Eye (tissue), 1 donor: ENCODE measurements around the gene HSPB8.

Source experiments
- DNase-seq: peaks from one replicate; pipeline ENCODE4 v3.0.0-alpha.2; 2015

HSPB8 gene

DNA sequence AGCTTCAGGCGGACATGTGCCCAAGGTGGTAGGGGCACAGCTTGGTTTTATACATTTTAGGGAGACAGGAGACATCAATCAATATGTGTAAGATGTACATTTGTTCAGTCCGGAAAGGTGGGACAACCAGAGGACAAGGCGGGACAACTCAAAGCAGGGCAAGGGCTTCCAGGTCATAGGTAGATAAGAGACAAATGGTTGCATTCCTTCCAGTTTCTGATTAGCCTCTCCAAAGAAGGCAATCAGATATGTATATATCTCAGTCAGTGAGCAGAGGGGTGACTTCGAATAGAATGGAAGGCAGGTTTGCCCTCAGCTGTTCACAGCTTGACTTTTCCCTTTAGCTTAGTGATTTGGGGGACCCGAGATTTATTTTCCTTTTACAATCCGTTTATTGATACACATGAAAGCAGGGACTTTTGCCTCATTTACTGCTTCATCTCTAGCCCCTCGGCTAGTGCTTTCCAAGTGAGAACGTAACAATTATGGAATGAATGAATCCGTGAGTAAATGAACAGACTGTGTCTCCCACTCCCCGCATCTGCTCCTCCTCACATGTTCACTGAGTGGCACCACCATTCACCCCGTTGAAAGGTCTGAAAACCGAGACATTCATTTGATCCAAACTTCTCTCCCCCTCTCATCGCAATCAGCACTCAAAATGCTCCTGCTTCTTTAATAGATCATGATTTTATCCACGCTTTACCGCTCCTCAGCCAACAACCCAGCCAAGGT lies 6.9 kb upstream of the HSPB8 start:
- no peak for DNase-seq

DNA sequence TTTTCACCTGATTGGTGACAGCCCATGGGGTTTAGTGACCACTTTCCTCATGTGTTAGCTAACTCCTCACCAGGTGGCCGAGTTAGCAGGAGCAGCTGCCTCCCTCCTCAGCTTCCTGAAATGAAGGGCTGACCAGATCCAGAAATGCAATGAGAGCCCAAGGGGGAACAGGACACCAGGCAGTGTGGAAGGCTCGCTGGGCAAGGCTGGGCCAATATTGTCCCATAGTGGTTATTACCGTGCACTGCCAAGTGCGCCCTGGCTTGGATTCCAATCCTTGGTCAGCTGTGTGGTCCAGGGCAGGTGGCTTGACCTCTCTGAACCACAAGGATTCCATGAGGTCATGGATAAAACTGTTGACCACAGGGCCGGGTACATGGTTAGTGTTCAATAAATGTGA lies 3.6 kb upstream of the HSPB8 start:
- no peak for DNase-seq

DNA sequence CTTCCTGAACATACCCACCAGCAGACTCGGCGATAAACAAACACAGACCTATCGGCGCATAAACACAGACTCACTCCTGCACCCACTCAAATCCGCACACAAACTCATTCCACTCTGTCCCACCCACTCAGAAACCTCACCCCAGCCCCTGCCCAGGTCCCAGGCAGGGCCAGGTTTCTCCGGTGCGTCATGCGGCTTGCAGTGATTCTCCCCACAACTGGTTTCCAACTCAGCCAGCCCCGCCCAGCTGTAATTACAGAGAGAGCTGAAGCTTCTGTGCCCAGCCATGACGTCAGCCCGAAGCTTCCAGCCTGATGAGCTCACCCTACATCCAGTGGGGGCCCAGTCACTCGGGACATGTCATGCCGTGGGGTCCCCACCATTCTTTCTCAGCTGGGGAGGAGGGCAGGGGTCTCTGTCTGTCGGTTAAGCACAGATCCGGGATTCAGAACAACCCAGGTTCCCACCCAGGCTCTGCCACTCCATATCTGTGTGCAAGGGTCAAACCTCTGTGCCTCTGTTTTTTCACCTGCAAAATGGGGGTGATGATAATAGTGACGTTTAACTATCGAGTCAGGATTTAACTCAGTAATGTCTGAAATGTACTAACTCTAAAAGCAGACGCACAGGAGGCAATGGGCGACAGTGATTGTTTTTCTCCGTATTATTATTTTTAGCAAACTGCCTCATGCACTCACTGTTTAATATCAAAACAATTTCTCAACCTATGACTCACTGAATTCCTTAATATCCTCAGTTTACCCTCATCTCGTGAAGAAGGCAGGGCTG lies 2.3 kb upstream of the HSPB8 start:
- peak; percentile 78 for DNase-seq

DNA sequence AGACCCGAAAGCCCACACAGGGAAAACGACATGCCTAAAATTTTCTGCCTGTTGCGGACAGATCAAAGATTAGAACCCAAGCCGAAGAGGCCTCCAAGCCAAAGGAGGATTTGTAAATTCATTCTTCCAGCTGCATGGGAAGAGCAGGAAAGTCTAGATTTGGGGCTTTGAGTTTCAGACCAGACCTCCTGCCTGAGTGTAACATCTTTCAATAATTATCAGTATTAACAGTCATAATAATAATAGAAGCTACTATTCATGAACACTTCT lies 1.7 kb upstream of the HSPB8 start:
- DNase-seq, result no peak

DNA sequence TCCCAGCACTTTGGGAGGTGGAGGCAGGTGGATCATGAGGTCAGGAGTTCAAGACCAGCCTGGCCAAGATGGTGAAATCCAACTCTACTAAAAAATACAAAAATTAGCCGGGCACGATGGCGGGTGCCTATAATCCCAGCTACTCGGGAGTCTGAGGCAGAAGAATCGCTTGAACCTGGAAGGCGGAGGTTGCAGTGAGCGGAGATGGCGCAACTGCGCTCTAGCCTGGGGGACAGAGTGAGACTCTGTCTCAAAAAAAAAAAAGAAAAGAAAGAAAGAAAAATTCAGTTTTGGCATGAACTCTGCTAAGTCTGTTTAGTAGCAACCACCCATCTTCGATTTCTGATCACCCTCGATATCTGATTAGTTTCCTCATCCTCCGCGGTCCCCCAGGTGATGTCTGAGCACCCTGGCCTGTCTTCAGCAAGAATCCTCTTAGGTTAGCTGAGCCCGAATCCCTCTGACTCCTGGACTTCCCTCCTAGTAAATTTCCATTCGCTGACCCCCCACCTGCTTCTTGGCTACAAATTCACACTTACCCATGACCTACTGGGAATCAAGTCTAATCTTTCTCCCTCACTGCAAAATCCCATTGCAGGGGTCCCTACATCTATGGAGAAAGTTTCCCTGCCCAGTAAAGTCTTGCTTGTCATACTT lies 879 bp upstream of the HSPB8 start:
- DNase-seq, result no peak

DNA sequence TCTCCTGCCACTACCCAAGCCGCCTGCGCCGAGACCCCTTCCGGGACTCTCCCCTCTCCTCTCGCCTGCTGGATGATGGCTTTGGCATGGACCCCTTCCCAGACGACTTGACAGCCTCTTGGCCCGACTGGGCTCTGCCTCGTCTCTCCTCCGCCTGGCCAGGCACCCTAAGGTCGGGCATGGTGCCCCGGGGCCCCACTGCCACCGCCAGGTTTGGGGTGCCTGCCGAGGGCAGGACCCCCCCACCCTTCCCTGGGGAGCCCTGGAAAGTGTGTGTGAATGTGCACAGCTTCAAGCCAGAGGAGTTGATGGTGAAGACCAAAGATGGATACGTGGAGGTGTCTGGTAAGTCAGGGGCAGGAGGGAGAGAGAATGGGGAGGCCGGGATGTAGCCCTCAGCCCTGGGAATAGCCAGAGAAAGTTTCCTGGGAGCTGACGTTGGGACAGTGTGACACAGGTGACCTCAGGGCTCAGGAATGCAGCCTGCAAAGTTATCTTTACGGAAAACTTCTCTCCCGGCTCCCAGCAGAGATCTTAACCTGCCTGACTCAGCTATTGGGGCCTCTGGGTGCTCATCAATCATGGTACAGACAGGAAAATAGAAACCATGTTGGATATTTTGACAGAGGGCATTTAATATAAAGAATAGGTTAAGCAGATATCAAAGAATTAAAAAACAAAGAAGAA lies 747 bp downstream of the HSPB8 start:
- peak; percentile 47 for DNase-seq

DNA sequence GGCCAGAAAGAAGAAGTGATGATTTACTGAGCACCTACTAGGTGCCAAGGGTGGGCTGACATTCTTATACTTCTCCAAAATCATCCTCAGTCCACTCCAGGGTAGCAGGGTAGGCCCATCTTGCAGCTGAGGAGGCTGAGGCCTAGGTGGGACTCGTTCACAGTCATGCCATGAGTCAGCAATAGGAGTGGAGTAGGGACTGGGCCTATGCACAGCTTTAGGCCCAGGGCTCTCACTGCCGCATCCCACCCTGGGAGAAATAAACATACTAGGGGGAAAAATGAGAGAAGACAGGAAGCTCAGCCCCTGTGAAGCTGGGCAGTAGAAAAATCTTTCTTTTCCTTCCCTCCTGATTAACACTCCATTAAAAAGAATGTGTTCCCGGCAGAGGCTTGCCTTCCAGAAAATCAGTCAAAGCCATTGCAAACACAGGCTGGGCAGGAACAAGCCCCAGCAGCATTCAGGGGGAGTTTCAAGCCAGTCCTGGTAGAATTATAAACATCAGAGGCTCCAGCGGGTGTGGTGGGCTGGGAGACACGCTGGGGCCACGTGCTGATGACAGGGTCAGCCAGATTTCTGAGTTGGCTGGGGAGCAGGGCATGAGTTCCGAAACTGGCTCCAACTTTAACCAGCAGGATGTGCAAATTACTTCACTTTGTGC lies 1.8 kb downstream of the HSPB8 start:
- DNase-seq, result no peak

DNA sequence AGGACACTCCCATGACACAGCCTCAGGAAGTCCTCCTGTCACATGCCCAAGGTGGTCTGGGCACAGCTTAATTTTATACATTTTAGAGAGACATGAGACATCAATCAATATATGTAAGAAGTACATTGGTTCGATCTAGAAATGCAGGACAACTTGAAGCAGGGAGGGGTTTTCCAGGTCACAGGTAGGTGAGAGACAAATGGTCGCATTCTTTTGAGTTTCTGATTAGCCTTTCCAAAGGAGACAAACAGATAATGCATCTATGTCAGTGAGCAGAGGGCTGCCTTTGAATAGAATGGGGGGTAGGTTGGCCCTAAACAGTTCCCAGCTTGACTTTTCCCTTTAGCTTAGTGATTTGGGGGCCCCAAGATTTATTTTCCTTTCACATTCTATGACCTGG lies 2.5 kb downstream of the HSPB8 start:
- DNase-seq, result no peak

DNA sequence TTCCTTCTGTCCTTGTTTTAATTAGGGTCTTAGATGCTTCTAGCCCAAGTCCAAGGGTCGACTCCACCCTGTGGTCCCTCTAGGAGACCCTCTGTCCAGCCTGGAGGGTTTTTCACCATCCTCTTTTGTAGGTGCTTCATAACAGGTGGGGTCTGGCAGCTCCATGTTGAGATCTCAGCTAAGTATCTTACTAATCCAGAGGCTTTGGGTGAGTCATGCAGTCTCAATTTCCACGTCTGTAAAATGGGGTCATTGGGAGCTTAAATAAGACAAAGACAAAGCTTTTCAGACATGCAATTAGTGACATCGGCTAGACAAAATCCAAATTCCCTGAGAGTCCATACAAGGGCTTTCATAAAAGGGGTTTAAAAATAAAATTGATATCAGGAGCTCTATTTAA lies 3.2 kb downstream of the HSPB8 start:
- DNase-seq, result no peak

DNA sequence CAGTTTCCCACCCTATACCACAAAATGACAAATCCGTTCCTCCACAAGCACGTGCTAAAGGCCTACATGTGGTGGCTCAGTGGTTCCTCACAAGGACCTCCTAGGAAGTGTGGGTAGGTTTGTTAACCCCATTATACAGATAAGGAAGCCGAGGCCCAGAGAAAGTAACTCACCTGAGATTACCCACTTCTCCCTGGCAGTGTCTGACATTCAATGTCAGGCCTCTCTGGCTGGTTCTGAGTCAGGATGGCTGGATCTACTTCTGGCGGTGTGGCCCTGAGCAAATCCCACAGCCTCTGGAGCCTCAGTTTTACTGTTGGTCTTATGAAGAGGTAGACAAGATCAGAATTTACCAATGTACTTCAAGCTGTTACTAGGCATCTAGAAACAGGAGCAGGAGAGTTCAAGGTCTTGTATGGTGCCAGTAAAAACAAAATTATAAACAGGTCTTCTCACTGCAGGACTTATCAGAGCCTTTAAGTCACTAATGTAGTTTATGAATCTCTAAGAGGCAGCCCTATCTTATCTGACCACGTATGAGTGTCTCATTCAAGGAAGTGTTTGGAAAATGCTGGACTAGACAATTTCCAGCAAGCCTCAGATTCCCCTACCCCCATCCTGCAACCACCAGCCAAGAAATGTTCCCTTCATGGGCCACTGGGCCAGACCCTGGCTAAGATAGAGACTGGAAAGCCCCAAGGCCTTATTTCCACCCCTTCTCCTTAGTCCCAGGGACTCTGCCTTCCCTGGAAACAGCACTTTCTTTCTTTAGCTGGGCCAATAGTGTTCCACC lies 4.2 kb downstream of the HSPB8 start:
- DNase-seq, result no peak

DNA sequence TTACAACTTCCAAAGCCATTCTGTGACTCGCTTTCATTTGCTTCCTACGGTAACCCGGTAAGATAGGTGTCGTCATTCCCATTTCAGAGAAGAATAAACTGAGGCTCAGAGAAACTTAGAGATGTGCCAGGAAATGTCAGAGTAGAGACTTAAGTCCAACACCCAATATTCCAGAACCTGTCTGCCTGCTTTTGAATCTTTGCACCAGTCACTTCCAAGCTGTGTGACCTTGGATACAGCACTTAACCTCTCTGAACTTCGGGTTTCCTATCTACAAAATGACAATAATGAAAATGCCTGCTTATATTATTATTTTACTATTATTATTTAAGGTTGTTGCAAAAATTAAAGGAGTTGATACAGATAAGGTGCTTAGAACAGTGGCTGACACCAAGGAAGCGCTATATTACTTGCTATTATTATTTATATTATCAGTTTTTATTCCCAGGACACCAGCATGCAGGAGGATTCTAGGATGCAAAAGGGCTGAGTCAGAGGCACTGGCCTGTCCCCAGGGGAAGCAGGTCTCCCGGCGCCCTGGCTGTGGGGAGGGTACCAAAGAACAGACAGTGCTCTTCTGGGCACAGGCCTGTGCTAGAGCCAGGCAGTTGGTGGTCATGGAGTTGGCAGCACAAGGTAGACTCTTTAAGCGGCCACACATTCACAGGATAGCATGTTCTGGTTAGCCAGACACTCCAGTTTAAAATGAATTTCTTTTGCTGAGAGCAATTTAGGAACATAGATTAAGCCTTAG lies 5.4 kb downstream of the HSPB8 start:
- no peak for DNase-seq

DNA sequence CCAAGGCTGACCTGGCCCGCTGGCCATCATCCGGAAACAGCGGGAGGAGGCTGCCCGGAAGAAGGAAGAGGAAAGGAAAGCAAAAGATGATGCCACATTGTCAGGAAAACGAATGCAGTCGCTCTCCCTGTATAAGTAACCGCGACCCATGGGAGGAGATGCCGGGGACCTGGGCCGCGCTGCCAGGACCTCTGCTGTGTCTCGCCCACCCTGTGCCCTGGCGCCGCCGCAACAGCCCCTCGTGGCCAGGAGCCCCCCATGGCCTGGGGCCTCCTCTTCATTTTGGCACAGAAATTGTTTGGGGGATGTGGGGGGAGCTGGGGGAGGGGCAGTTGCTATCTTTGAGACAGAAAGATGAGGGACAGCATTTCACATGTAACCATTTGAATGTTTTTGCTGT lies 16.5 kb downstream of the HSPB8 start:
- no peak for DNase-seq

DNA sequence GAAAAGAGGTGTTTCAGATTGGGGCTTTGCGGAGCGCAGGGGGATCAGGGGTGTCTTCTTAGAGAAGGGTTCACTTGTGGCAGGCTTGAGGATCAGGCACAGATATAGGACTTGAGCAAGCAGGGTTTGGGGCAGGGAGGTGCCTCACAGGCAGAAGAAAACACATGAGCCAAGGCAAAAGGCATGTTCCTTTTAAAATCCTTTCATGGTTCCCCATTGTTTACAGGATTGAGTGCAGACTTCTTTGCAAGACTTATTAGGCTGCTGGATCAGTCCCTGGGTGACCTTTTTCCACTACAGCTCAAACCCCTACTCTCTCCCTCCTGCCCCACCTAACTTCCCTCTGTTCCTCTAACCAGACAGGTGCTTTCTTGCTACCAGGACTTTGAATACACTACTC lies 19.7 kb downstream of the HSPB8 start:
- DNase-seq, result no peak

DNA sequence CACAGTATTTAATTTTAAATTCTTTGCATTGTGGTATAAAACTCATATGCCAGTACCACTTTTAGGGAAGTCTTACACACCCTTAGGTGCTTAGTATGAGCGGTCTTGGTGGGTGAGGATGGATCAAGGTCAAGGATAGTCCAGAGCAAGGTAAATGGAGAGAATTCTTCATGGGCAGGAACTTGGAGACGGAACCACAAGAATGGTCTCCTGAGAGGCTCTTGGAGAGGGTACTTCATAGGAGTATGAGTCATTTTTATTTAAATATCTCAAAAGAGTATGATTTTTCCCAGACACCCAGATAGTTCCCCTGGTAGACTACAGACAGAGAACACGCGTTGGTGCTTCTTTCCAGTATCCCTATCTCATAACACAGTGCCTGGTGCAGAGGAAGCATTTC lies 21.9 kb downstream of the HSPB8 start:
- no peak for DNase-seq

DNA sequence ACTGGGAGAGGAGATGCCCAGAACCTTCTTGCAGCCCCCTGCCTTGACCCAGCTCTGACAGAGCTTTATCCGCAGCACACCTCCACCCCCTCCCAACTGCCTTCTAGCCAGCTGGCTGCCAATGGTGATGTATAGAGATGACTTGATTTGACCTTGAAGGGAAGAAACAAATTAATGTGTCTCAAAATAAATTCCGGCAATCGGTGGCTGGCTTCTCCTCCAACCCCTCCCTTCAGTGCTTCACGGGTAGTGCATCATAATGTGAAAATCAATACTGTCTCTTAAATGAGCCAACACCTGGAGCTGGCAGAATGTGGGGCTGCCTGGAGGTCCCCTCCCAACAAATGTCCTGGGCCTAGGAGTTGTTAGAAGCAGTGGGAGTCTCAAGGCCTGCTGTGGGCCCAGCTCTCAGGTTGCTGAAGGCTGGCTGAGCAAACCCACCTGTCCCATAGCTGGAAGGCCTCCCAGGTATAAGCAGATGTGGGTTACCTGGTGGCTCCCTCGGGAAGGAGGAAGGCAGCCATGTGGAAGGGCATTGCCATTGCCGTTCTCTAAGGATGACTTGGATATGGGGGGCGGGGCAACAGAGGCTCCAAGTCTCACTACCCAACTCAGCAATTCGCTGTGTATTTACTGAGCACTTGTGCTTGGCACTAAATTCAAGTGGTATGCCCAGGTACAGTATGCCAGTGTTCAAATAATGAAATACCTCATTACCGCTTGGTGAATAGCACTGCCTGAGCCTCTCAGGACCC lies 23.2 kb downstream of the HSPB8 start:
- no peak for DNase-seq

DNA sequence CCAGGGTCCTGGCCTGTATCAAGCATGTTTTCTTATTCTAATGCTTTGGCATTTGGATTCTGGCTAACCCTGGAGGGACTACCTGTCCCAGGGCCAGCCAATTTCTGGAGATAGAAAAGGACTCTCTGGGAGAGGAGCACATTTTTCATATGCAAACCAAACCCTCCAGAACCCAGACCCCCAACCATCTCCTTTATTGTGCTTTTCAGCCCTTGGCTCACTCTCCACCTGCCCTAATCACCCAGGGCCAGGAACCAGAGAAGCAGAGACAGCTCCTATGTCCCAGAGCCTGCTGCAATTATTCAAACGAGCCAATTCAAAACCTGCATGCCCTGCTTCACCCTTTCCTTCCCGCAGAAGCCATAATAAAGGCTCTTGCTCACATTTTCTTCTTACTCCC lies 23.8 kb downstream of the HSPB8 start:
- DNase-seq, result no peak

DNA sequence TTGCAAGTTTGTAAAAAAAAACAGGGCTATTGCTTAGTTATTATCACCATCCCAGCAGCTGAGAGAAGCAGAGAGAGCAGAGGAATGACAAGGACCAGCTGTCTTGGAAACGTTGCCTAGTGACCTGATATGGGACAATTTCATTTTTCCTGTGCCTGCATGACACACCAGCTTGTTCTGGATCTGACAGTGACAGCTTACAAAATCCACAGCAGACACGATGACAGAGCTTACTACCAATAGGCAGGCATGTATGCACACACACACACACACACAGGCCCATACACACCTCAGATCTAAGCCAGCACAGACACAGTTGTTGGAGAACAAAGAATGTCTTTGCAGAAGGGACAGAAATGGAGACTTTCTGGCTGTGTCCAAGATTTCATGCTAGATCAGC lies 25.4 kb downstream of the HSPB8 start:
- DNase-seq, result peak; percentile 59

DNA sequence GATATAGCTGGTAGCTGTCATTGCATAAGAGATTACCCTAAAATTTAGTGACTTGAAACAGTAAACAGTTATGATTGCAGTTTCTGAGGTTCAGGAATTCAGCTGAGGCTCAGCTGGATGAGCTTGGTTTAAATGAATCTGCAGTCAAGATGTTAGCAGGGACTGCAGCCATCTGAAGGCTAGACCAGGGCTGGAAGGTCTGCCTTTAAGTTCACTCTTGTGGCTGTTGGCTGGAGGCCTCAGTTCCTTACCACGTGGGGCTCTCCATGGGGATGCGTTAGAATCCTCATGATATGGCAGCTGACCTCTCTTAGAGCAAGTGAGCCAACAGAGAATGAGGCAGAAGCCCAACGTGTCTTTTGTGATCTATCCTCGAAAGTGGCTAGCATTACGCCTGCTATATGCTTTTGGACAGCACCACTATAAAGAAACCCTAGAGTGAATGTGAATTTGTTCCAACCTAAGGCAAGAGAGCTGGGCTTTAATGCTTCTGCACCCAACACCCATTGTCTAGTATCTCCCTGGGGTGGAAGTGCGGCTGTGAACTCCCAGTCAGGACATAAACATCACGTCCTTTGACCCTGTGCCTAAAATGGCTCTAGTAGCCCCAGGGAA lies 26.0 kb downstream of the HSPB8 start:
- no peak for DNase-seq

DNA sequence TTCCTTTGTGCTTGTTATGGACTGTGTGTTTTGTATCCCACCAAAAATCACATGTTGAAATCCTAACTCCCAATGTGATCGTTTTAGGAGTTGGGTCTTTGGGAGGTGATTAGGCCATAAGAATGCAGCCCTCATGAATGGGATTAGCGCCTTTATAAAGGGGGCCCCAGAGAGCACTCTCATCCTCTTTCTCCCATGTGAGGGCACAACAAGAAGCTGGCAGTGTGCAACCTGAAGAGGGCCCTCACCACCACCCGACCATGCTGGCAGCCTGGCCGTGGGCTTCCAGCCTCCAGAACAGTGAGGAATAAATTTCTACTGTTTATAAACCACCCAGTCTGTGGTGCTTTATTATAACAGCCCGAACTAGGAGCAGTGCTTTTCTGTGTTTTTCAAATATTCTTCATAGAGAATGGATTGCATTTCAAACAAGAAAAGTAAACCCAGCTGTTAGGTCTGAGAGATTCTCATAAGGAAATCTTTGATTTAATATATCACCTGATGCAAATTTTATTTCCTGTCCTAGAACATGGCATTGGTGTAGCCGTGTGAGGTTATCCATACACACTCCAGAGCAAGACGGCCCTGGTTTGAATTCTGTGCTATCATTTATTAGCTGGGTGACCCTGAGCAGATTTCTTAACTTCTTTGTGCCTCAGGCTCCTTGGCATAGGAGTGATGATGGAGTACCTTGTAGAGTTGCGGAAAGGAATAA lies 27.8 kb downstream of the HSPB8 start:
- DNase-seq, result peak; percentile 39
